Epithelial cell of proximal tubule (primary cell): ENCODE data around the gene MGAT2. TPM values are rescaled to one million over a fixed set of nuclear protein-coding genes. Genes with fewer than 3 reads are reported as not detected.
"Not testable (repeated sequence)": the region's sequence is repeated elsewhere in the genome, so short reads cannot be mapped to it uniquely, and the experiment has no call there.

Experiments used
- DNase-seq: peaks from one replicate; pipeline ENCODE4 v3.0.0-alpha.2; 2011; ENCODE audit warnings: low read depth
- H3K4me3 ChIP-seq: 2 replicates; pipeline ENCODE4 v1.5.1; 2011; ENCODE audit warnings: low read depth, mild to moderate bottlenecking, low read length
- total RNA-seq: library from RNA; depleted of rRNA; stranded (reverse); fragments of >200 nt; gene quantifications from 2 replicates; pipeline ENCODE4 v1.2.3, GENCODE V29; 2015
- TF ChIP-seq, protein P1 (sequence below): conservative IDR thresholded peaks from 2 replicates; pipeline ENCODE4 v1.5.1; 2012; ENCODE audit warnings: low read depth, mild to moderate bottlenecking, low read length

The MGAT2 gene
- total RNA-seq, 1 donor from 2014 or later = 51.7 TPM

DNA sequence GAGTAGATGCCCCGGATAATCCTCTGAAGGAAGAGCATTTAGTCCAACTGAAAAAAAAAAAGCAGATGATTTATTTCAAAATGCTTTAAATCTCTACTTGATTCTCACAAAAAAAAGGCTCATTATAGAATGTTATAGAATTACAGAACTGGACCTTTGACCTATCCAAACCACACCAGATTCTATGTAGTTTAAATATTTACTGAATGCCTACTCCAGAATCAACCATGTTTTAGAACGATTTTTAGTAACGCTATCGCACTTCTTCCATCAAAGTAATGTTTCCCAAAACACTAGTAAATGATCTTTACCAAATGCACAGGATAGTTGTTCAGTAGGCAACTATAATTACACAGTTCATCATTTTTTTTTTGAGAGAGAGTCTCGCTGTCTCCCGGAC, 37.0 kb upstream of the MGAT2 start:
- TF ChIP-seq, protein P1, sequence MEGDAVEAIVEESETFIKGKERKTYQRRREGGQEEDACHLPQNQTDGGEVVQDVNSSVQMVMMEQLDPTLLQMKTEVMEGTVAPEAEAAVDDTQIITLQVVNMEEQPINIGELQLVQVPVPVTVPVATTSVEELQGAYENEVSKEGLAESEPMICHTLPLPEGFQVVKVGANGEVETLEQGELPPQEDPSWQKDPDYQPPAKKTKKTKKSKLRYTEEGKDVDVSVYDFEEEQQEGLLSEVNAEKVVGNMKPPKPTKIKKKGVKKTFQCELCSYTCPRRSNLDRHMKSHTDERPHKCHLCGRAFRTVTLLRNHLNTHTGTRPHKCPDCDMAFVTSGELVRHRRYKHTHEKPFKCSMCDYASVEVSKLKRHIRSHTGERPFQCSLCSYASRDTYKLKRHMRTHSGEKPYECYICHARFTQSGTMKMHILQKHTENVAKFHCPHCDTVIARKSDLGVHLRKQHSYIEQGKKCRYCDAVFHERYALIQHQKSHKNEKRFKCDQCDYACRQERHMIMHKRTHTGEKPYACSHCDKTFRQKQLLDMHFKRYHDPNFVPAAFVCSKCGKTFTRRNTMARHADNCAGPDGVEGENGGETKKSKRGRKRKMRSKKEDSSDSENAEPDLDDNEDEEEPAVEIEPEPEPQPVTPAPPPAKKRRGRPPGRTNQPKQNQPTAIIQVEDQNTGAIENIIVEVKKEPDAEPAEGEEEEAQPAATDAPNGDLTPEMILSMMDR = no peak
- no peak for DNase-seq
- no peak overlapping the region for H3K4me3 ChIP-seq

DNA sequence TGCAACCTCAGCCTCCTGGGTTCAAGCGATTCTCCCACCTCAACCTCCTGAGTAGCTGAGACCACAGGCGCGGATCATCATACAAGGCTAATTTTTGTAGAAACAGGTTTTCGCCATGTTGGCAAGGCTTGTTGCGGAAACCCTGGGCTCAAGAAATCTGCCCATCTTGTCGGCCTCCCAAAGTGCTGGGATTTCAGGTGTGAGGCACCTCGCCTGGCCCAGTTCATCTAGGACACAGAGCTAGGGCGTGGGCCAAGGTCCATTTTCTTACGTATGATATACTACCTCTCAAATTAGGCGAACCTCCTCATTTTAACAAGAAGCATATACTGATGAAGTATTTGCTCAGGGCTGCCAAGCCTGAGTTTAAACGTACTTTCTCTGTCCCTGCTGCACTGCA, 36.5 kb upstream of the MGAT2 start:
- peak overlapping the region; percentile 66 for H3K4me3 ChIP-seq
- TF ChIP-seq, protein P1 = no peak
- no peak for DNase-seq

DNA sequence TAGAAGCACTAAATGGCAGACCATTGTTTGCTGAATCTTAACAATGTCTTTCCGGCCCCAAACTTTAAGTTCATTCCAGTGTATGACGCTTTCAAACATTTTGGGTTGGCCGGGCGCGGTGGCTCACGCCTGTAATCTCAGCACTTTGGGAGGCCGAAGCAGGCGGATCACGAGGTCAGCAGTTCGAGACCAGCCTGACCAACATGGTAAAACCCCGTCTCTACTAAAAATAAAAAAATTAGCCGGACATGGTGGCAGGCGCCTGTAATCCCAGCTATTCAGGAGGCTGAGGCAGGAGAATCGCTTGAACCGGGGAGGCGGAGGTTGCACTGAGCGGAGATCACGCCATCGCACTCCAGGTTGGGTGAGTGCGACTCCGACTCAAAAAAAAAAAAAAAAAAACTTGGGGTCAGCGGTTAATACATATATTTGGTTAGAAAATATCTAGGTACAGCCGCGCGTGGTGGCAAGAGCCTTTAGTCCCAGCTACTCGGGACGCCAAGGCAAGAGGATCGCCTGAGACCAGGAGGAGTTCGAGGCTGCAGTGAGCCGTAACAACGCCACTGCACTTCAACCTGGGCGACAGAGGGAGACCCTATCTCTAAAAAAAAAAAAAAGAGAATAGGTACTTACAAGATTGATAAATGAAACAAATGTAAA, 35.5 kb upstream of the MGAT2 start:
- peak overlapping the region; percentile 66 for H3K4me3 ChIP-seq
- not testable (repeated sequence) for DNase-seq

DNA sequence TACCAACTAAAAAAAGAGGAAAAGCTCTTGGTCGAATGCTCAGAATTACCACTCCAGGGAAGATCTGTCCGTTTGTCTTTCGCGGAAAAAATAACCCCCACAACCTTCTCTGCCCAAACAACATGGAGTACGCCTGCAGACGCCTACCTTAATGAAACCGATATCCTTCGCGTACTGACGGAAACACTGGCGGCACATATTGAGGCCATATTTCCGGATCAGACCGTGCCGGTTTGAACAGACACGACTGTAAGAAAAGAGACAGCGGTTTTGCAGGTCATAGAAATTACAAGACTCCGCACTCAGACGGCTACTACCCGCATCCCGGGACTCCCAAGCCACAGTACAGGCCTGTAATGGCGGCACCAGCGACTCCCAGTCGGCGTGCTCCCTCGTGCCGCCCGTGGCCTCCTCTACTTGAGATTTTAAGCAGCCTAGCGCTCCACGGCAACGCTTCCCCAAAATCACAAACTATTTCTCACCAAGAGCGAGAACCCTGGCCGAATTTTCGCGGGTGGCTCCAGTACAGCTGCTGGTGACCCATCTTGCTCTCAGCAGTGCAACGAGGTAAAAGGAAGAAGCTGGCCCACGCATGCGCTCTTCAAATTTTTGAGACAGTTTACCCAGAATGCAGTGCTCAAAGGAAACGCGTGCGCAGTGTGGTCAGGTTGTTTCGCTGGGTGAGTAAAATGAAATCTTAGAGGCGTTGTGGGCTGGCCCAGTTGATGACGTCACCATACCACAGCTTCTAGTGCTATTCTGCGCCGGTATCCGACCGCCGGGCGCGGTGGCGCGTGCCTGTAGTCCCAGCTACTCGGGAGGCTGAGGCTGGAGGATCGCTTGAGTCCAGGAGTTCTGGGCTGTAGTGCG, 34.6 kb upstream of the MGAT2 start, which contains the start of gene RPS29:
Gene RPS29 (minus strand): TSS at position 578 of the 870 bp plus-strand sequence. CDS start 34 bp downstream, at position 544.
- peak; percentile 96 for DNase-seq
- peak within 1 kb of the TSS; percentile 66 for H3K4me3 ChIP-seq
- TF ChIP-seq, protein P1 = no peak

DNA sequence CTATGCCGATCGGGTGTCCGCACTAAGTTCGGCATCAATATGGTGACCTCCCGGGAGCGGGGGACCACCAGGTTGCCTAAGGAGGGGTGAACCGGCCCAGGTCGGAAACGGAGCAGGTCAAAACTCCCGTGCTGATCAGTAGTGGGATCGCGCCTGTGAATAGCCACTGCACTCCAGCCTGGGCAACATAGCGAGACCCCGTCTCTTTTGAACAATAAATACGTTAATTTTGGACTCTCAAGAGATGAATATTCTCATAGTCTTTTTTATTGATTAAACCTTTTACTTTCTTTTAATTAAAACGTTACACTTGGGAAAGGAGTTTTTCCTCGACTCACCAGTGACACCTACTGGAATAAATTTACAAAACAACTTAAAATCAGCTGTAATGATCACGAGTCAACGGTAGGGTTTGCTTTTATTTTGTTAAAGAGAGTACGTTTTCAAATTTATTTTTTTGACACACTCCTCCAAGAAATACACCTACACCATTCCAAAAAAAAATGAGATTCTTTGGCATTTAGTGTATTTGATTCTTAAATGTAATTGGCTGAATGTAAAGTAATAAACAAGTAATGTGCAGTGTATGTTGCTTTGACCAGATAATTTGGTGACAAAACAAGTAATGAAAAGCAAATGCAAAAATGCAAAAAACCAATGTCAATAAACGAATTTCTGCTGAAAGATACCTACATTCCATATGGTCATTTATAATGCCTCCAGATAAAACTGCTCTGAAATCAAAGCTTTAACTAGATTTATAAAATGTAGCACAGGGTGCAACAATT, 33.7 kb upstream of the MGAT2 start:
- TF ChIP-seq, protein P1 = peak; percentile 73
- DNase-seq = peak; percentile 58
- peak overlapping the region; percentile 30 for H3K4me3 ChIP-seq

DNA sequence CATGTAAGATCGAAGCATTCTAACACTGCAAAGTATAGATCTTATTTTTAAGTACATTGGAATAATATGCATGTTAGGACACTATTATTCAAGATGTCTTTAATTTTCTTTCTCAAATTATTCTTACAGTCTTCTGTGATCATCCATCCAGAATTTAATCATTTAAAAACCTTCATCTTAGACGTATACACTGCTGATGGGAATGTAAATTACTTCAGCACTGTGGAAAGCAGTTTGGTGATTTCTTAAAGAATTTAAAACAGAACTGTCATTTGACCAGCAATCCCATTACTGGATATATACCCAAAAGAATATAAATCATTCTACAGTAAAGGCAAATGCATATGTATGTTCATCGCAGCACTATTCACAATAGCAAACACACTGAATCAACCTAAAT, 31.2 kb upstream of the MGAT2 start:
- no peak for DNase-seq
- H3K4me3 ChIP-seq = no peak overlapping the region
- TF ChIP-seq, protein P1 = no peak

DNA sequence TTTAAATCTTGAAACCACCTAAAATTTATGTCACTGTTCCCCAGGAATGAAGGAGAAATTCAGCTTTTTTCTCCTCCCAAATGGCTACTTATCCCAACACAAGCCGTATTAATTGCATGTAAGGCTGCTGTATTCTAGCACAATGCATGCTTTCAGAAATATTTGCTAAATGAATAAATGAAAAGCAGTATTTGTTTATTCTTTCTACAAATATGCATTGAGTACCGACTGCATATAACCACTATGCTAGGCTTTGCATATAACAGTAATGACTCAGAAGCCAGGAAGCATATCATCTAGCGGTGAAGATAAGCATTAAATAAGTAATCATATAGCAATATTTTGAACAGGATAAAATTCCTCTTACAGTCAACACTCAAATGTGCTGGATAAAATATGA, 27.6 kb upstream of the MGAT2 start:
- TF ChIP-seq, protein P1 = no peak
- DNase-seq = no peak
- no peak overlapping the region for H3K4me3 ChIP-seq
